Measurements from ENCODE around the gene MMRN2. TPM values are rescaled to one million over a fixed set of nuclear protein-coding genes. Genes with fewer than 3 reads are reported as not detected.
A peak's percentile ranks its signal among the peaks of the same experiment; 100 is the strongest.

The MMRN2 gene
- total RNA-seq, 1 experiment from 2014 or later, result 8.3 TPM

GRCh38 chr10:86972613-86973380, 15.4 kb upstream of the MMRN2 start:
- Histone ChIP-seq H3K4me2 (ENCODE audit: low read length) (peak overlapping the region; percentile 90), H3K79me2 (ENCODE audit: insufficient read depth, low read length) (peaks cover 30% of the 10 kb centered on the region), H3K27me3 (ENCODE audit: insufficient read depth, low read length) (no peaks in the 10 kb centered on the region), H3K4me3 (replicated peaks in 1 of 2; ENCODE audit: low read depth in 1 of 2, low read length in 2 of 2) (no peak overlapping the region), H3K9me2 (ENCODE audit: insufficient read depth) (no peaks in the 10 kb centered on the region), H3K4me1 (ENCODE audit: control insufficient read depth in 1 of 2, insufficient read depth in 2 of 2, low read length in 2 of 2) (peaks cover 37 to 83% of the 10 kb centered on the region in 2 experiments), H3K36me3 (ENCODE audit: control insufficient read depth in 1 of 2, insufficient read depth in 2 of 2, low read length in 2 of 2) (no peaks in the 10 kb centered on the region), H3K9ac (ENCODE audit: low read length) (peak overlapping the region; percentile 98), H3K27ac (ENCODE audit: low read depth, low read length) (peak overlapping the region; percentile 95), H3K9me3 (ENCODE audit: control insufficient read depth in 1 of 2, insufficient read depth in 1 of 2, low read depth in 1 of 2, low read length in 2 of 2) (no peaks in the 10 kb centered on the region), H2AFZ (ENCODE audit: low read depth, low read length, poor library complexity, severe bottlenecking) (no peak overlapping the region), H4K20me1 (ENCODE audit: insufficient read depth) (no peaks in the 10 kb centered on the region)
- TF ChIP-seq EGR1 (IDR thresholded peaks at IDR 0.05; ENCODE audit: low read depth) (no peak), TCF7L2 (IDR thresholded peaks at IDR 0.05; ENCODE audit: borderline replicate concordance, extremely low read depth, insufficient read depth, insufficient read length) (no peak), SP1 (IDR thresholded peaks at IDR 0.05; ENCODE audit: low read depth) (no peak), EZH2 (IDR thresholded peaks at IDR 0.05) (no peak), YY1 (IDR thresholded peaks at IDR 0.05; ENCODE audit: extremely low read depth, insufficient replicate concordance, low read depth, low read length) (no peak), FOSL1 (IDR thresholded peaks at IDR 0.05; ENCODE audit: low read depth) (no peak), RAD21 (IDR thresholded peaks at IDR 0.05; ENCODE audit: low read depth) (no peak), ELF1 (IDR thresholded peaks at IDR 0.05; ENCODE audit: borderline replicate concordance, low read depth) (no peak), CEBPB (IDR thresholded peaks at IDR 0.05; ENCODE audit: low read depth) (no peak), ZNF274 (IDR thresholded peaks at IDR 0.05; ENCODE audit: low read depth, low read length) (no peak), SIN3A (IDR thresholded peaks at IDR 0.05; ENCODE audit: low read depth) (no peak), MAX (IDR thresholded peaks at IDR 0.05) (no peak), POLR2A (IDR thresholded peaks at IDR 0.05; ENCODE audit: borderline replicate concordance, extremely low read depth, insufficient read depth, insufficient read length) (no peak), ZFX (IDR thresholded peaks at IDR 0.05) (no peak), ATF3 (IDR thresholded peaks at IDR 0.05) (no peak), SRF (IDR thresholded peaks at IDR 0.05; ENCODE audit: low read depth) (no peak), EZH2phosphoT487 (IDR thresholded peaks at IDR 0.05; ENCODE audit: borderline replicate concordance) (no peak)
- TF ChIP-seq, protein P1, sequence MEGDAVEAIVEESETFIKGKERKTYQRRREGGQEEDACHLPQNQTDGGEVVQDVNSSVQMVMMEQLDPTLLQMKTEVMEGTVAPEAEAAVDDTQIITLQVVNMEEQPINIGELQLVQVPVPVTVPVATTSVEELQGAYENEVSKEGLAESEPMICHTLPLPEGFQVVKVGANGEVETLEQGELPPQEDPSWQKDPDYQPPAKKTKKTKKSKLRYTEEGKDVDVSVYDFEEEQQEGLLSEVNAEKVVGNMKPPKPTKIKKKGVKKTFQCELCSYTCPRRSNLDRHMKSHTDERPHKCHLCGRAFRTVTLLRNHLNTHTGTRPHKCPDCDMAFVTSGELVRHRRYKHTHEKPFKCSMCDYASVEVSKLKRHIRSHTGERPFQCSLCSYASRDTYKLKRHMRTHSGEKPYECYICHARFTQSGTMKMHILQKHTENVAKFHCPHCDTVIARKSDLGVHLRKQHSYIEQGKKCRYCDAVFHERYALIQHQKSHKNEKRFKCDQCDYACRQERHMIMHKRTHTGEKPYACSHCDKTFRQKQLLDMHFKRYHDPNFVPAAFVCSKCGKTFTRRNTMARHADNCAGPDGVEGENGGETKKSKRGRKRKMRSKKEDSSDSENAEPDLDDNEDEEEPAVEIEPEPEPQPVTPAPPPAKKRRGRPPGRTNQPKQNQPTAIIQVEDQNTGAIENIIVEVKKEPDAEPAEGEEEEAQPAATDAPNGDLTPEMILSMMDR (IDR thresholded peaks at IDR 0.05 in 2 of 3, conservative IDR thresholded peaks at IDR 0.05 in 1 of 3; ENCODE audit: borderline replicate concordance in 1 of 3, insufficient read depth in 1 of 3, low read depth in 2 of 3, low read length in 2 of 3), result no peak
- TF ChIP-seq, protein P2, sequence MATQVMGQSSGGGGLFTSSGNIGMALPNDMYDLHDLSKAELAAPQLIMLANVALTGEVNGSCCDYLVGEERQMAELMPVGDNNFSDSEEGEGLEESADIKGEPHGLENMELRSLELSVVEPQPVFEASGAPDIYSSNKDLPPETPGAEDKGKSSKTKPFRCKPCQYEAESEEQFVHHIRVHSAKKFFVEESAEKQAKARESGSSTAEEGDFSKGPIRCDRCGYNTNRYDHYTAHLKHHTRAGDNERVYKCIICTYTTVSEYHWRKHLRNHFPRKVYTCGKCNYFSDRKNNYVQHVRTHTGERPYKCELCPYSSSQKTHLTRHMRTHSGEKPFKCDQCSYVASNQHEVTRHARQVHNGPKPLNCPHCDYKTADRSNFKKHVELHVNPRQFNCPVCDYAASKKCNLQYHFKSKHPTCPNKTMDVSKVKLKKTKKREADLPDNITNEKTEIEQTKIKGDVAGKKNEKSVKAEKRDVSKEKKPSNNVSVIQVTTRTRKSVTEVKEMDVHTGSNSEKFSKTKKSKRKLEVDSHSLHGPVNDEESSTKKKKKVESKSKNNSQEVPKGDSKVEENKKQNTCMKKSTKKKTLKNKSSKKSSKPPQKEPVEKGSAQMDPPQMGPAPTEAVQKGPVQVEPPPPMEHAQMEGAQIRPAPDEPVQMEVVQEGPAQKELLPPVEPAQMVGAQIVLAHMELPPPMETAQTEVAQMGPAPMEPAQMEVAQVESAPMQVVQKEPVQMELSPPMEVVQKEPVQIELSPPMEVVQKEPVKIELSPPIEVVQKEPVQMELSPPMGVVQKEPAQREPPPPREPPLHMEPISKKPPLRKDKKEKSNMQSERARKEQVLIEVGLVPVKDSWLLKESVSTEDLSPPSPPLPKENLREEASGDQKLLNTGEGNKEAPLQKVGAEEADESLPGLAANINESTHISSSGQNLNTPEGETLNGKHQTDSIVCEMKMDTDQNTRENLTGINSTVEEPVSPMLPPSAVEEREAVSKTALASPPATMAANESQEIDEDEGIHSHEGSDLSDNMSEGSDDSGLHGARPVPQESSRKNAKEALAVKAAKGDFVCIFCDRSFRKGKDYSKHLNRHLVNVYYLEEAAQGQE (IDR thresholded peaks at IDR 0.05; ENCODE audit: low read depth), result no peak
- intact Hi-C loops (cut with micrococcal nuclease), result no loop called here
- ChIA-PET RAD21 (ENCODE audit: low non-redundant PET in 1 of 2, low total read pairs in 2 of 2, uncharacterized antibody in 2 of 2, unreplicated experiment in 2 of 2) (no interaction called here), POLR2A (no interaction called here), CTCF (no interaction called here)
- ATAC-seq, result no peak
- no peak for DNase-seq (ENCODE audit: low read depth, low spot score)
- BruUV-seq (replicated peaks), result no TSS peak
